ENCODE results near the gene GPC1. TPM values are rescaled to one million over a fixed set of nuclear protein-coding genes. Genes with fewer than 3 reads are reported as not detected.
A peak's percentile ranks its signal among the peaks of the same experiment; 100 is the strongest.

Gene GPC1
- total and polyA plus RNA-seq, 2 of the 4 experiments (the other 2 are of a cell fraction), result 16.0 to 211 TPM

DNA sequence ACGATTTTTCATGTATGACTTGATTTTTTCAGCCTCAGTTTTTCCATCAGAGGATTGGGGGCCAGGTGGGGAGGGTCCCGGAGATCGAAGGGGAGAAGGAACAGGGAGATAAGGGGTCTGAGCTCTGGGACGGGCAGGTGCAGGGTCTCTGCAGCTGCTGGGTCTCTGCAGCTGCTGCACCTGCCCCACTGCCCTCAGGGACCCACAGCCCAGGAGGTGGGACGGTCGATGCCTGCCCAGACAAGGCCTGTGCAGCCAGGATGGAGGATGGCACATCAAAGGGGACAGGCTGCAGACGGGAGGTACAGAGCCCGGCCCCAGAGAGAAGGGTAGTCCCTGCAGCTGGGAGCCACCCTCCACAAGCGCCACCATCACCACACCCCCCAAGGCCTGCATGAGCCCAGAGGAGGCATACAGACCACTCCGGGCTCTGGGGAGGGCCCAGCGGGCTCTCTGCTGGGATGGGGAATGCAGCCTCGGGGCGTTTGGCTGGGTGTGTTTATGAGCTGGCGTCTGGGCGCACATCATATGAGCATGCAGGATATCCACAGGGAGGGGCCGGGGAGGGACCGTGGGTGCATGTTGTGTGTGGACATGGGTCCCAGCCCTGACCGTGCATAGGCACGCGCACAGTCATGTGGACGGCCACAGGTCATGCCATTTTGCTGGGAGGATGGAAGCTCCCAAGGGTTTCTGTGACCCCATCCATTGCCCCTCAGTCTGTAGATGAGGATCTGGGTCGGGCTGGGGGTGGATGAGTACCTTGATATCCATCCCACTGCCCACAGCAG, 34.9 kb upstream of the GPC1 start:
- ATAC-seq (ENCODE audit: low read depth) (no peak), DNase-seq (no peak)
- no peak overlapping the region for H2BK15ac ChIP-seq (ENCODE audit: low read depth, low read length)
- H3K4me2 ChIP-seq (ENCODE audit: low read depth, low read length), result no peak overlapping the region
- no peak overlapping the region for H4K5ac ChIP-seq (ENCODE audit: low read depth, low read length)
- WGBS, 2 experiments (ENCODE audit: extremely low coverage in 2 of 2, insufficient read length in 1 of 2), result 50% methylated on average over 2 of the region's 22 CpGs; no CpG with 5 or more reads in 1 of the 2 experiments
- intact Hi-C loops (cut with micrococcal nuclease), result no loop called here
- ChIA-PET POLR2A (ENCODE audit: unreplicated experiment) (no interaction called here), CTCF (no interaction called here)
- BruUV-seq (replicated peaks), result no TSS peak
- dilution Hi-C loops (cut with HindIII; ENCODE audit: low sequenced_read_pairs, unreplicated experiment), result no loop called here
- H3K36me3 ChIP-seq (ENCODE audit: control insufficient read depth, insufficient read depth, low read length), result no peaks in the 10 kb centered on the region
- no peak overlapping the region for H4K91ac ChIP-seq (ENCODE audit: insufficient read depth, low read depth, low read length)
- H3K27ac ChIP-seq (ENCODE audit: insufficient read depth, low read length), result no peak overlapping the region
- in situ Hi-C loops (cut with MboI; ENCODE audit: low sequenced_read_pairs), result no loop called here
- no peak overlapping the region for H3K18ac ChIP-seq (ENCODE audit: low read depth, low read length)
- no peak overlapping the region for H3K9ac ChIP-seq (ENCODE audit: low read depth, low read length)
- no peaks in the 10 kb centered on the region for H3K79me1 ChIP-seq (ENCODE audit: low read depth in 1 of 2, low read length in 2 of 2)
- H2AK5ac ChIP-seq (ENCODE audit: low read depth, low read length), result no peak overlapping the region
- H3K4me3 ChIP-seq (ENCODE audit: insufficient read depth, low read depth, low read length), result no peak overlapping the region
- H3K9me1 ChIP-seq (ENCODE audit: insufficient read depth, low read length), result no peaks in the 10 kb centered on the region
- no peak overlapping the region for H3K14ac ChIP-seq (replicated peaks; ENCODE audit: low read depth, low read length)
- H3K27me3 ChIP-seq (ENCODE audit: control insufficient read depth, insufficient read depth, low read length), result peaks cover 2% of the 10 kb centered on the region; the same call in 1 of the 2 replicates
- no peaks in the 10 kb centered on the region for H3K9me3 ChIP-seq (ENCODE audit: control insufficient read depth, insufficient read depth, low read length)
- no peak overlapping the region for H3K56ac ChIP-seq (ENCODE audit: extremely low read depth, insufficient read depth, low read length)
- H3K4me1 ChIP-seq (ENCODE audit: control insufficient read depth, insufficient read depth, low read length), result no peaks in the 10 kb centered on the region
- H2AFZ ChIP-seq (replicated peaks; ENCODE audit: low read length, poor library complexity), result no peak overlapping the region
- TF ChIP-seq, protein P1, sequence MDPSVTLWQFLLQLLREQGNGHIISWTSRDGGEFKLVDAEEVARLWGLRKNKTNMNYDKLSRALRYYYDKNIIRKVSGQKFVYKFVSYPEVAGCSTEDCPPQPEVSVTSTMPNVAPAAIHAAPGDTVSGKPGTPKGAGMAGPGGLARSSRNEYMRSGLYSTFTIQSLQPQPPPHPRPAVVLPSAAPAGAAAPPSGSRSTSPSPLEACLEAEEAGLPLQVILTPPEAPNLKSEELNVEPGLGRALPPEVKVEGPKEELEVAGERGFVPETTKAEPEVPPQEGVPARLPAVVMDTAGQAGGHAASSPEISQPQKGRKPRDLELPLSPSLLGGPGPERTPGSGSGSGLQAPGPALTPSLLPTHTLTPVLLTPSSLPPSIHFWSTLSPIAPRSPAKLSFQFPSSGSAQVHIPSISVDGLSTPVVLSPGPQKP (IDR thresholded peaks at IDR 0.05; ENCODE audit: borderline replicate concordance, low read depth, low read length), result no peak
- TF ChIP-seq CHD1 (IDR thresholded peaks at IDR 0.05; ENCODE audit: low read depth, low read length) (no peak), BHLHE40 (IDR thresholded peaks at IDR 0.05; ENCODE audit: low read depth, low read length) (no peak), MAFK (IDR thresholded peaks at IDR 0.05; ENCODE audit: low read depth, low read length) (no peak), MAZ (IDR thresholded peaks at IDR 0.05; ENCODE audit: borderline replicate concordance, low read depth, low read length) (no peak), FOS (IDR thresholded peaks at IDR 0.05; ENCODE audit: low read depth, low read length) (no peak), MXI1 (IDR thresholded peaks at IDR 0.05; ENCODE audit: borderline replicate concordance, low read depth, low read length) (no peak), RAD21 (IDR thresholded peaks at IDR 0.05; ENCODE audit: low read length) (no peak), NFE2L2 (IDR thresholded peaks at IDR 0.05; ENCODE audit: low read depth, low read length) (no peak), POLR2A (IDR thresholded peaks at IDR 0.05; ENCODE audit: low read depth, low read length) (no peak), RFX5 (IDR thresholded peaks at IDR 0.05; ENCODE audit: low read depth, low read length) (no peak), RCOR1 (IDR thresholded peaks at IDR 0.05; ENCODE audit: insufficient replicate concordance, low read length) (no peak)
- TF ChIP-seq, protein P2, sequence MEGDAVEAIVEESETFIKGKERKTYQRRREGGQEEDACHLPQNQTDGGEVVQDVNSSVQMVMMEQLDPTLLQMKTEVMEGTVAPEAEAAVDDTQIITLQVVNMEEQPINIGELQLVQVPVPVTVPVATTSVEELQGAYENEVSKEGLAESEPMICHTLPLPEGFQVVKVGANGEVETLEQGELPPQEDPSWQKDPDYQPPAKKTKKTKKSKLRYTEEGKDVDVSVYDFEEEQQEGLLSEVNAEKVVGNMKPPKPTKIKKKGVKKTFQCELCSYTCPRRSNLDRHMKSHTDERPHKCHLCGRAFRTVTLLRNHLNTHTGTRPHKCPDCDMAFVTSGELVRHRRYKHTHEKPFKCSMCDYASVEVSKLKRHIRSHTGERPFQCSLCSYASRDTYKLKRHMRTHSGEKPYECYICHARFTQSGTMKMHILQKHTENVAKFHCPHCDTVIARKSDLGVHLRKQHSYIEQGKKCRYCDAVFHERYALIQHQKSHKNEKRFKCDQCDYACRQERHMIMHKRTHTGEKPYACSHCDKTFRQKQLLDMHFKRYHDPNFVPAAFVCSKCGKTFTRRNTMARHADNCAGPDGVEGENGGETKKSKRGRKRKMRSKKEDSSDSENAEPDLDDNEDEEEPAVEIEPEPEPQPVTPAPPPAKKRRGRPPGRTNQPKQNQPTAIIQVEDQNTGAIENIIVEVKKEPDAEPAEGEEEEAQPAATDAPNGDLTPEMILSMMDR (conservative IDR thresholded peaks at IDR 0.05; ENCODE audit: low read depth, low read length), result no peak
- TF ChIP-seq, protein P3, sequence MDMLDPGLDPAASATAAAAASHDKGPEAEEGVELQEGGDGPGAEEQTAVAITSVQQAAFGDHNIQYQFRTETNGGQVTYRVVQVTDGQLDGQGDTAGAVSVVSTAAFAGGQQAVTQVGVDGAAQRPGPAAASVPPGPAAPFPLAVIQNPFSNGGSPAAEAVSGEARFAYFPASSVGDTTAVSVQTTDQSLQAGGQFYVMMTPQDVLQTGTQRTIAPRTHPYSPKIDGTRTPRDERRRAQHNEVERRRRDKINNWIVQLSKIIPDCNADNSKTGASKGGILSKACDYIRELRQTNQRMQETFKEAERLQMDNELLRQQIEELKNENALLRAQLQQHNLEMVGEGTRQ (IDR thresholded peaks at IDR 0.05; ENCODE audit: low read depth, low read length), result no peak
- H2BK120ac ChIP-seq (ENCODE audit: low read depth, low read length), result no peak overlapping the region
- H4K8ac ChIP-seq (ENCODE audit: low read depth in 2 of 2, low read length in 2 of 2), result no peak overlapping the region
- H3K4ac ChIP-seq (ENCODE audit: low read depth, low read length), result no peak overlapping the region
- no peak overlapping the region for H2BK5ac ChIP-seq (ENCODE audit: low read depth, low read length, poor library complexity, severe bottlenecking)
- no peaks in the 10 kb centered on the region for H4K20me1 ChIP-seq (ENCODE audit: insufficient read depth, low read length)
- H2BK20ac ChIP-seq (ENCODE audit: low read depth, low read length), result no peak overlapping the region
- no peak overlapping the region for H3K23ac ChIP-seq (ENCODE audit: low read depth, low read length)
- H2AK9ac ChIP-seq (replicated peaks; ENCODE audit: low read depth, low read length, poor library complexity), result peak overlapping the region; percentile 3
